ENCODE results near the gene ATP1A4.

ATP1A4 gene

DNA sequence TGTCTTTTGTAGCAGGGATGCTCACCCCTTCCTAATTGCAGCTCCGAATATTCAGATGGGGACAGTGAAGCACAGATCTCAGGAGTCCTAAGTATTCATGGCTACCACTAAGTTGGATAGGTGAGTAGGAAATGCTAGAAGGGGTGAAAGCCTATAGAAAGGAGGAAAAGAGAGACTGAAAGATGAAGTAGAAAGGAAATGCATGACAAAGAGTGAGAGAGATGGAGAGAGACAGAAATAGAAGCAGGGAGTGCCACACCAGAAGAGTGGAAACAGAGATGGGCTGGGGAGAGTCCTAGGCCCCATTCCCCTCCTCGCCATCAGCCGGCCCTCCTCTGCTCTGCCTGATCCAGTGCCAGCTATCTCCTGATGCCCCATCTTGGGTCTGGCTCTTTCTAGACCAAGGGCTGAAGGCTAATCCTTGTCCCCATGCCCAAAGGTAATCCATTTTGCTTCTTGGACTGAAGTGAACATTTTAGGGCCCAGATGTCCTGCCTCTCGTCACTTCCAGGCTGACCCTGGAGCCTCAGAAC, 55.8 kb downstream of the ATP1A4 start:
- CTCF ChIA-PET = interaction anchor here (4.4 to 11.7 kb wide), 4 partner anchors 13 to 106 kb away, joined by 17 to 214 read pairs (median 76); partner anchors contain the start of gene CASQ1
- POLR2A ChIA-PET = interaction anchor here (1.3 to 7.3 kb wide), 2 partner anchors 12 to 14 kb away, joined by 4 to 34 read pairs; no protein-coding TSS in a partner anchor
- peak overlapping the region; percentile 96 for H3K4me3 ChIP-seq (ENCODE audit: low read depth, low read length)
- DNase-seq (ENCODE audit: low read depth, low spot score) = no peak
- no peak for TF ChIP-seq CTCF (IDR thresholded peaks at IDR 0.05; ENCODE audit: insufficient read depth, low read length, missing control alignments)

DNA sequence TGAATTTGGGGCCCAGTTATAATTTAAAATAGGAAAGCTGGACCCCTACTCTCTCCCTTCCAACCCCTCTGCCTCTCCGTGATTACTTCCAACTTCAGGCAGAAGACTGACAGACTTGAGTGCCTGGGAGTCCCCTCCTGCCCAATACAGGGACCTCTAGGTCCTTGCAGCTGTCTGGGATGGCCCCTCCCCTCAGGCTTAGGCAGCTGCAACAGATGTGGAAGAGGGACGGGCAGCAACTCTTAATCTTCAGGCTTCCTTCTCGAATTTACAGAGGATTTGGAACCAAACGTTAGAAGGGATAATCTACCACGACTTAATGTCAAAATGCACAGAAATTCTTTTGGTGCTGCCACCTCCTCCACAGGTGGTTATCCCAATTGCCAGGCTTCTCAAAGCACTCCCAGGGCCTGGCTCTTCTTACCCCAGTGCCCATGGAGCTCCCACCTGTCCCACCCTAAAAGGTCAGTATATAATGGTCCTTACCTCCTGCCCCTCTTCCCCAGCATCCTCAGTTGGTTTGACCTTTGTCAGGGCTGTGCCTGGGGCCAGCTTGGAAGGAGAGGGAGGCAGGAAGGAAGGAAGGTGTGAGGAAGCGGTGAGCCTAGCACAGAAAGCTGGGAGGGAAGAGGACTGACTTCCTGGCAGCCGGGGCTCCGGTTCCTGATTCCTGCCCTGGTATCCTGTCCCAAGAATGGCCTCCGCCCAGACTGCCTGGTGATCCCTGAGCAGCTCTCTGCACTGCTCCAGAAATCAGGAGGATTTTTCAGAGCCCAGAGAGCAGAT, 56.6 kb downstream of the ATP1A4 start:
- no peak for TF ChIP-seq CTCF (IDR thresholded peaks at IDR 0.05; ENCODE audit: insufficient read depth, low read length, missing control alignments)
- ChIA-PET POLR2A (interaction anchor here (1.4 to 7.3 kb wide), 2 partner anchors 11 to 53 kb away, joined by 3 to 34 read pairs; no protein-coding TSS in a partner anchor), CTCF (interaction anchor here (1.2 to 11.7 kb wide), 5 partner anchors 12 to 122 kb away, joined by 3 to 214 read pairs (median 49); partner anchors contain the start of gene CASQ1)
- H3K4me3 ChIP-seq (ENCODE audit: low read depth, low read length) = peak overlapping the region; percentile 15; the same call in 1 of the 2 replicates
- DNase-seq (ENCODE audit: low read depth, low spot score) = no peak

GRCh38 chr1:160208557-160209320, 57.3 kb downstream of the ATP1A4 start:
- ChIA-PET POLR2A (interaction anchor here (0.7 to 7.3 kb wide), 3 partner anchors 11 to 149 kb away, joined by 3 to 34 read pairs (median 3); no protein-coding TSS in a partner anchor), CTCF (interaction anchor here (1.2 to 11.7 kb wide), 5 partner anchors 12 to 123 kb away, joined by 3 to 214 read pairs (median 49); partner anchors contain the start of gene CASQ1)
- no peak for TF ChIP-seq CTCF (IDR thresholded peaks at IDR 0.05; ENCODE audit: insufficient read depth, low read length, missing control alignments)
- DNase-seq (ENCODE audit: low read depth, low spot score) = no peak
- peak overlapping the region; percentile 2 for H3K4me3 ChIP-seq (ENCODE audit: low read depth, low read length)

GRCh38 chr1:160209321-160210046, 58.1 kb downstream of the ATP1A4 start:
- ChIA-PET POLR2A (interaction anchor here (0.6 to 7.3 kb wide), 4 partner anchors 10 to 150 kb away, joined by 3 to 34 read pairs (median 4); no protein-coding TSS in a partner anchor), CTCF (interaction anchor here (1.2 to 11.7 kb wide), 6 partner anchors 11 to 124 kb away, joined by 3 to 214 read pairs (median 34); partner anchors contain the start of gene CASQ1)
- no peak overlapping the region for H3K4me3 ChIP-seq (ENCODE audit: low read depth, low read length)
- DNase-seq (ENCODE audit: low read depth, low spot score) = no peak
- no peak for TF ChIP-seq CTCF (IDR thresholded peaks at IDR 0.05; ENCODE audit: insufficient read depth, low read length, missing control alignments)

DNA sequence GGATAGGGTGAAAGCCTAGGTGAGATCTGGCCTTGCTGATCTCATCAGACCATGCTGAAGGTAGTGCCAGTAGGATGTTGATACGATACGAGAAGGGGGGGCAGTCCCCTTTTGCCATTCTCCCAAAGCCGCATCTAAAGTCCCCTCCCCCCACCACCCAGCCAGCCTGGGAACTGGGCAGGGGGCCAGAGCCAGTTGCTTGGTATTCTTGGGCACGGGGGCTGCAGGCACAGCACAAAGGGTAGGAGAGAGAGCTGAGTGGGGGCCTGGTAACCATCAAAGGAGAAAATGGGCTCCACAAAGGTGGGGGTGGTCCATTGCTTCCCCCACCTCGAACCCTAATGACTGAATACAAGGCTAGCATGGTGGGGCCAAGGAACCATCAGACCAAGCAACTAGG, 59.2 kb downstream of the ATP1A4 start:
- no peak for TF ChIP-seq CTCF (IDR thresholded peaks at IDR 0.05; ENCODE audit: insufficient read depth, low read length, missing control alignments)
- no peak overlapping the region for H3K4me3 ChIP-seq (ENCODE audit: low read depth, low read length)
- CTCF ChIA-PET = interaction anchor here (0.9 to 11.7 kb wide), 7 partner anchors 9 to 125 kb away, joined by 3 to 214 read pairs (median 5); partner anchors contain the start of gene CASQ1
- no peak for DNase-seq (ENCODE audit: low read depth, low spot score)
- POLR2A ChIA-PET = interaction anchor here (7.3 kb wide), 1 partner anchor 9 kb away, joined by 34 read pairs; no protein-coding TSS in a partner anchor

Measured in AG04449 (cell line).